Measurements from ENCODE around the gene CXXC4.

- no peak for TF ChIP-seq CTCF (IDR thresholded peaks at IDR 0.05; ENCODE audit: low read depth, low read length, poor library complexity, severe bottlenecking)
- no peak for TF ChIP-seq EZH2phosphoT487 (IDR thresholded peaks at IDR 0.05; ENCODE audit: borderline replicate concordance, low read length)
Observed at GRCh38 chr4:104488151-104488550, 6.5 kb downstream of the CXXC4 start.

All from DOHH2 (cell line).